ENCODE data around the gene ATP1B1. TPM values are rescaled to one million over a fixed set of nuclear protein-coding genes. Genes with fewer than 3 reads are reported as not detected.
A peak's percentile ranks its signal among the peaks of the same experiment; 100 is the strongest.

ATP1B1 gene
- total and polyA plus RNA-seq, 2 of the 13 experiments (the other 11 are each of a cell fraction or from before 2014, with no cell fraction given): 134 to 135 TPM

DNA sequence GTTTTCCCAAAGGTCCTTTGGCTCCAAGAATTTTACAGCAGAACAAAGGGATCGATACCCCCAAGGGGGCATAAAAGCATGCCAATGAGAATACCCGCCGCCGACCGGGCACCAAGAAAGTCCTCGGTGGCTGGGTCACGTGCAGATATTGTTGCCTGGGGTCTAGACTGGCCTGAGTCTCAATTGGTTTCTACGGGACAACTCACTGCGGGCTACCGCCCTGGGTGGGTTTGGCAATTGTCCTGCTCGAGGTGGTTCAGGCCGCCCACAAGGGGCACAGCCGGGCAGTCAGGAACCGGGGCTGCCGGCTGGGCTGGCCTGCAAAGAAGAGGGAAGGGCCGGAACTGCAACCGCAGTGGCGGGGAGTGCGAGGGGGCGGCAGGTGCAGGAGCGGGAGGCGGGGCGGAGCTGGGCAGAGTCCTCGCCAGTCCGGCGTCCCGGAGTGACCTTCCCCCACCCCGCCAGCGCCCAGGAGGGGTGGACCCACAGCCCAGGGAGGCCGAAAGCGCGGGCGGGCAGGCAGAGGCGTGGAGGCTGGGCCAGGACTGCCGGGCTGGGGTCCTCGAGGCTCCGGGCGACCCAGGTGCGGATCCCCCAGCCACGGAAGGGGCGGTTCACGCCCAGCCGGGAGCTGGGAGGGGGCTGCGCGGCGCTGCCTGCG, 926 bp upstream of the ATP1B1 start (continued):
- peak; percentile 18; the same call in 1 of the 2 replicates for TF ChIP-seq PRDM15 (CRISPR knock-in tag; IDR thresholded peaks at IDR 0.05)
- TF ChIP-seq ZNF234 (CRISPR knock-in tag; conservative IDR thresholded peaks at IDR 0.05): 0 out of 2 replicates have a peak, but pooled peaks have one; percentile 59
- no peak for TF ChIP-seq ZNF235 (CRISPR knock-in tag; IDR thresholded peaks at IDR 0.05; ENCODE audit: borderline replicate concordance)
- TF ChIP-seq FOXA1 (IDR thresholded peaks at IDR 0.05): no peak
- peak; percentile 30; the same call in 1 of the 2 replicates for TF ChIP-seq FOXA1 (CRISPR knock-in tag; IDR thresholded peaks at IDR 0.05)
- TF ChIP-seq, protein P1, sequence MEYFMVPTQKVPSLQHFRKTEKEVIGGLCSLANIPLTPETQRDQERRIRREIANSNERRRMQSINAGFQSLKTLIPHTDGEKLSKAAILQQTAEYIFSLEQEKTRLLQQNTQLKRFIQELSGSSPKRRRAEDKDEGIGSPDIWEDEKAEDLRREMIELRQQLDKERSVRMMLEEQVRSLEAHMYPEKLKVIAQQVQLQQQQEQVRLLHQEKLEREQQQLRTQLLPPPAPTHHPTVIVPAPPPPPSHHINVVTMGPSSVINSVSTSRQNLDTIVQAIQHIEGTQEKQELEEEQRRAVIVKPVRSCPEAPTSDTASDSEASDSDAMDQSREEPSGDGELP (IDR thresholded peaks at IDR 0.05; ENCODE audit: borderline replicate concordance, low read depth): peak; percentile 74; the same call in 1 of the 2 replicates
- TF ChIP-seq YEATS2 (CRISPR knock-in tag; IDR thresholded peaks at IDR 0.05; ENCODE audit: borderline replicate concordance): no peak; the same call in 1 of the 2 replicates
- TF ChIP-seq TBX2 (CRISPR knock-in tag; IDR thresholded peaks at IDR 0.05; ENCODE audit: borderline replicate concordance): peak; percentile 88
- peak; percentile 78 for TF ChIP-seq POGZ (CRISPR knock-in tag; IDR thresholded peaks at IDR 0.05)
- no peak for TF ChIP-seq ZNF383 (CRISPR knock-in tag; IDR thresholded peaks at IDR 0.05; ENCODE audit: borderline replicate concordance)
- TF ChIP-seq ZNF550 (CRISPR knock-in tag; IDR thresholded peaks at IDR 0.05; ENCODE audit: borderline replicate concordance): peak; percentile 54; the same call in 1 of the 2 replicates
- TF ChIP-seq TSC22D2 (CRISPR knock-in tag; IDR thresholded peaks at IDR 0.05; ENCODE audit: borderline replicate concordance): 0 out of 2 replicates have a peak, but pooled peaks have one; percentile 60
- 0 out of 2 replicates have a peak, but pooled peaks have one; percentile 26 for TF ChIP-seq KMT2B (CRISPR knock-in tag; IDR thresholded peaks at IDR 0.05)
- peak; percentile 85 for TF ChIP-seq ZNF792 (CRISPR knock-in tag; IDR thresholded peaks at IDR 0.05)
- no peak; the same call in 1 of the 2 replicates for TF ChIP-seq ZNF605 (CRISPR knock-in tag; IDR thresholded peaks at IDR 0.05)
- TF ChIP-seq, protein P2, sequence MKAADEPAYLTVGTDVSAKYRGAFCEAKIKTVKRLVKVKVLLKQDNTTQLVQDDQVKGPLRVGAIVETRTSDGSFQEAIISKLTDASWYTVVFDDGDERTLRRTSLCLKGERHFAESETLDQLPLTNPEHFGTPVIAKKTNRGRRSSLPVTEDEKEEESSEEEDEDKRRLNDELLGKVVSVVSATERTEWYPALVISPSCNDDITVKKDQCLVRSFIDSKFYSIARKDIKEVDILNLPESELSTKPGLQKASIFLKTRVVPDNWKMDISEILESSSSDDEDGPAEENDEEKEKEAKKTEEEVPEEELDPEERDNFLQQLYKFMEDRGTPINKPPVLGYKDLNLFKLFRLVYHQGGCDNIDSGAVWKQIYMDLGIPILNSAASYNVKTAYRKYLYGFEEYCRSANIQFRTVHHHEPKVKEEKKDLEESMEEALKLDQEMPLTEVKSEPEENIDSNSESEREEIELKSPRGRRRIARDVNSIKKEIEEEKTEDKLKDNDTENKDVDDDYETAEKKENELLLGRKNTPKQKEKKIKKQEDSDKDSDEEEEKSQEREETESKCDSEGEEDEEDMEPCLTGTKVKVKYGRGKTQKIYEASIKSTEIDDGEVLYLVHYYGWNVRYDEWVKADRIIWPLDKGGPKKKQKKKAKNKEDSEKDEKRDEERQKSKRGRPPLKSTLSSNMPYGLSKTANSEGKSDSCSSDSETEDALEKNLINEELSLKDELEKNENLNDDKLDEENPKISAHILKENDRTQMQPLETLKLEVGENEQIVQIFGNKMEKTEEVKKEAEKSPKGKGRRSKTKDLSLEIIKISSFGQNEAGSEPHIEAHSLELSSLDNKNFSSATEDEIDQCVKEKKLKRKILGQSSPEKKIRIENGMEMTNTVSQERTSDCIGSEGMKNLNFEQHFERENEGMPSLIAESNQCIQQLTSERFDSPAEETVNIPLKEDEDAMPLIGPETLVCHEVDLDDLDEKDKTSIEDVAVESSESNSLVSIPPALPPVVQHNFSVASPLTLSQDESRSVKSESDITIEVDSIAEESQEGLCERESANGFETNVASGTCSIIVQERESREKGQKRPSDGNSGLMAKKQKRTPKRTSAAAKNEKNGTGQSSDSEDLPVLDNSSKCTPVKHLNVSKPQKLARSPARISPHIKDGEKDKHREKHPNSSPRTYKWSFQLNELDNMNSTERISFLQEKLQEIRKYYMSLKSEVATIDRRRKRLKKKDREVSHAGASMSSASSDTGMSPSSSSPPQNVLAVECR (CRISPR knock-in tag; IDR thresholded peaks at IDR 0.05; ENCODE audit: borderline replicate concordance): peak; percentile 84; the same call in 1 of the 2 replicates
- TF ChIP-seq SOX5 (CRISPR knock-in tag; IDR thresholded peaks at IDR 0.05; ENCODE audit: borderline replicate concordance): peak; percentile 65; the same call in 1 of the 2 replicates
- no peak for TF ChIP-seq SRSF4 (IDR thresholded peaks at IDR 0.05; ENCODE audit: low read depth, low read length, poor library complexity, severe bottlenecking)
- TF ChIP-seq, protein P3, sequence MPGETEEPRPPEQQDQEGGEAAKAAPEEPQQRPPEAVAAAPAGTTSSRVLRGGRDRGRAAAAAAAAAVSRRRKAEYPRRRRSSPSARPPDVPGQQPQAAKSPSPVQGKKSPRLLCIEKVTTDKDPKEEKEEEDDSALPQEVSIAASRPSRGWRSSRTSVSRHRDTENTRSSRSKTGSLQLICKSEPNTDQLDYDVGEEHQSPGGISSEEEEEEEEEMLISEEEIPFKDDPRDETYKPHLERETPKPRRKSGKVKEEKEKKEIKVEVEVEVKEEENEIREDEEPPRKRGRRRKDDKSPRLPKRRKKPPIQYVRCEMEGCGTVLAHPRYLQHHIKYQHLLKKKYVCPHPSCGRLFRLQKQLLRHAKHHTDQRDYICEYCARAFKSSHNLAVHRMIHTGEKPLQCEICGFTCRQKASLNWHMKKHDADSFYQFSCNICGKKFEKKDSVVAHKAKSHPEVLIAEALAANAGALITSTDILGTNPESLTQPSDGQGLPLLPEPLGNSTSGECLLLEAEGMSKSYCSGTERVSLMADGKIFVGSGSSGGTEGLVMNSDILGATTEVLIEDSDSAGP (CRISPR knock-in tag; IDR thresholded peaks at IDR 0.05; ENCODE audit: borderline replicate concordance): peak; percentile 91
